ENCODE results near the gene NPDC1.
"Not testable (repeated sequence)": the region's sequence is repeated elsewhere in the genome, so short reads cannot be mapped to it uniquely, and the experiment has no call there.

The NPDC1 gene

DNA sequence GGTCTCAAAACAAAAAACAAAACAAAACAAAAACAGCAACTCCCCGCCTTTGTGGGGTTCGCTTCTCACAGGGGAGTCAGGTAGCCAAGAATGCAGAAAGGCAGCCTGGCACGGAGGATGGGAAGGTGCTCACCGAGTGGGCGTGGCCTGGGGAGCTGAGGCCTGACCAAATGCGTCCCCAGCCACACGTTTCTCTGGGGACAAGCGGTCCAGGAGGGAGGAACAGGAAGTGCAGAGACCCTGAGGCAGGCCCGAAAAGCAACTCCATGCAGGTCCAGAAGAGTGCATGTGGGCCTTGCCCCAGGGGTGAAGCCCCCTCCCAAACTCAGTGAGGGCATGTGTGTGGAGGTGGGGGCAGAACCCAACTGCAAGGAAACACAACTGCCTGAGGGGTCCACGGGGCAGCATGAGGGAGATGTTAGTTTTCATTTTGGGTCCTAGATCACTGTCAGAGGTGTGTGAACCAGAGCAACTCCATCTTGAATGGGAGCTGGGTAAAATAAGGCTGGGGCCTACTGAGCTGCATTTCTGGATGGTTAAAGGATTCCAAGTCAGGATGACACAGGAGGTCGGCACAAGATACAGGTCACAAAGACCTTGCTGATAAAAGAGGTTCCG, 28.8 kb upstream of the NPDC1 start:
- DNase-seq = no peak

DNA sequence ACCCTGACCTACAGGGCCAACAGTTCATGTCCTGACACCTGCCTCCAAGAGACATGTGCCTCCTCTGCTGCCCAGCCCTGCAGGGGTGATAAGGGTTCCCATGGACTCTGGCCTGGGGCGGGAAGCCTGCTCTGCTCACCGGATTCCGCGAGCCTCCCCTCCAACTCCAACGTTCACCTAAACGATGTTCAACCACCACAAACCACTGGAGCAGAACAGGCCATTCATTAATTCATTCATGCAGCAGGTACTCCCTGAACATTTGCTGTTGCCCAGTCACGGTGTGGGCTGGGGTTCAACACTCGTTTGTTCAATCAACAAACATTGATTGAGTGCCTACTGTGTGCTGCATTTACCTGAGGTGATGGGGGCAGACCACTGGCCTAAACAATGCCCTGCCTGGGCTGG, 28.0 kb upstream of the NPDC1 start:
- no peak for DNase-seq

DNA sequence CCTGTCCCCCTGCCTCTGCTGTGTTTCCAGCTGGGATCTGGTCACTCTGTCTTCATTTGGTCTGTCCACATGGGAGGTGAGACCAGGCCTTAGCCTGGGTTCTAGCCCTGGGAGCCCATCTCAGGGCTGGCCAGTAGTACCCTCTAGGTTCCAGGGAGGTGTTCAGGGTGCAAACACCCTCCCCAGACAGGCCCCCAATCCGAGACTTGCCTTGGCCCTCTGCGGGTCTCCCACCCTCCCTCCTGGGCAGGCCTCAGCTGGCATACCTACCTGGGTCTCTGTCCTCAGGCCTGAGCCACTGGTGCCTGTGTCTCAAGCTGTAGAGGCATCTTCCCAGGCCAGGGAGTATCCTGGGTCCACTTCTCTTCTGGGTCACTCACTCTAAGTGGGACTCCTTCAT, 25.3 kb upstream of the NPDC1 start:
- no peak for DNase-seq

DNA sequence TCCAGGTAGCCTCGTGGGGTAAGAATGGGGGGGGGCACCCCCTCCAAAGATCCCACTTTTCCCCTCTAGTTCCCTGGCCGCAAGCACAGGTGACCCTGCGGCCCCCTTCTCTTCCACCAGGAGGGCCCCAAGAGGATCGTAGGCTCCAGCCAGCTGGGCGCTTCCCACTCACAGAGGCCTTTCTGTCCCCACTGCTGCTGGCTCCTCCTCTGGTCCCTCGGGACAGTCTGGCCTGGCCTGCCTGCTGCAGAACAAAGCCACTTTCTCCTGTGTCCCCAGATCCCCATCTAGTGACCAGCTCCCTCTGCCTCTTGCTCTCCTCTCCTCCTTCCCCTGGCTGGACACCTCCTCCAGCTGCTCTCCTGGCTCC, 24.9 kb upstream of the NPDC1 start:
- DNase-seq = peak; percentile 23 to 25

DNA sequence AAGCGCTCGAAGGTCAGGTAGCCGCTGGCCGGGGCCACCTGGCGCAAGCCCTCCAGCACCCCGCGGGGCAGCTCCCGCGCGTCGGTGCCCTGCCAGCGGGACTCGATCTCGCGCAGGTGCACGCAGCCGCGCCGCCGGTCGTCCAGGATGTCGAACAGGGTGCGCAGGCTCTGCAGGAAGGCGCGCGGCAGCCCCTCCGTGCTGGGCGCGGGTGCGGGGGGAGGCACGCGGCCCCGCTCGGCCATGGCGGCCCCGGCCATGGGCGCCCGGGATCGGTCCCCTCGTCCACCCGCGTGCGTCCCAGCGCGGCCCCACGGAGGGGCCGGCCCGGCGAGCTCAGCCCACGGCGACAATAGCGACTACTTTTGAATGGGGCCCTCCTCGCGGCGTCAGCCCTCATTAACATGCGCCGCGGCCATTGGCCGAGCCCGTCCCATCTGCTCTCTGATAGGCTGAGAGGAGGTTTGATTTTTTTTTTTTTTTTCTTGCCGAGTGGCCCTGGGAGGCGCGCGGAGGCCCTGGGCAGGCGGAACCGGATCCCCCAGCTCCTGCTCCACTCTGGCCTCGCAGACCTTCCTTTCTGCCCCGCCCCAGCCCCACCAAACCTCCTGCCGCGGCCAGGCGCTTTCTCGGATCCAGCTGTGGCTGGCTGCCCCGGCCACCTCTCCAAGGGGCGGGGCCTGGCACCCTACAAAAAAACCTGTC, 24.4 kb upstream of the NPDC1 start, which contains the start of gene SAPCD2:
Gene SAPCD2 (minus strand): TSS at position 357 of the 705 bp plus-strand sequence. CDS start 97 bp downstream, at position 260.
- peak; percentile 84 to 85 for DNase-seq

DNA sequence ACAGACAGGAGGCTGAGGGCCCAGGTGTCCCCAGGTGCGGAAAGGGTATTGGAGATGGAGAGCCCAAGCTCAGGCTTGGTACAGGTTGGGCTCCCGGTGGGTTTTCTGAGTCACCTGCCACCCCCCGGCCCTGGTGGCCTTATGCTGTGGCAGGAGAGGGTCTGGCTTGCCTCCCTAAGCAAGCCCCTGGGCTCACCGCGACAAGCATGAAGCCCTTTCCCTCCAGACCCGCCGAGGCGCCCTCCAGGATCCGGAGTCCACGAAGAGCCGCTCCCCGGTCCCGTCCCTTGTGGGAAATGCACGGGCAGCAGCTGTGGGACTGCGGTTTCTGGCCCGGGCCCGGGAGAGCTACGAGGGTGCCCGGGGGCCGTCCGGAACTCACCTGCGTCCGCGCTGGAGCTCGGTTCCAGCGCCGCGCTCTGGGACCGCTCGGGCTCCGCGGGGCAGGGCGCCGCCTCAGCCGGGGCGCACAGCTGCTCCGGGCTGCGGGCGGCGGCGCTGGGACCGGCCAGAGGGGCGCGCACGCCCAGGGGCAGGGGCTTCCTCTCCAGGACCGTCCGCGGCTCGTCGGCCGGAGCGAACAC, 23.6 kb upstream of the NPDC1 start:
- no peak for DNase-seq

DNA sequence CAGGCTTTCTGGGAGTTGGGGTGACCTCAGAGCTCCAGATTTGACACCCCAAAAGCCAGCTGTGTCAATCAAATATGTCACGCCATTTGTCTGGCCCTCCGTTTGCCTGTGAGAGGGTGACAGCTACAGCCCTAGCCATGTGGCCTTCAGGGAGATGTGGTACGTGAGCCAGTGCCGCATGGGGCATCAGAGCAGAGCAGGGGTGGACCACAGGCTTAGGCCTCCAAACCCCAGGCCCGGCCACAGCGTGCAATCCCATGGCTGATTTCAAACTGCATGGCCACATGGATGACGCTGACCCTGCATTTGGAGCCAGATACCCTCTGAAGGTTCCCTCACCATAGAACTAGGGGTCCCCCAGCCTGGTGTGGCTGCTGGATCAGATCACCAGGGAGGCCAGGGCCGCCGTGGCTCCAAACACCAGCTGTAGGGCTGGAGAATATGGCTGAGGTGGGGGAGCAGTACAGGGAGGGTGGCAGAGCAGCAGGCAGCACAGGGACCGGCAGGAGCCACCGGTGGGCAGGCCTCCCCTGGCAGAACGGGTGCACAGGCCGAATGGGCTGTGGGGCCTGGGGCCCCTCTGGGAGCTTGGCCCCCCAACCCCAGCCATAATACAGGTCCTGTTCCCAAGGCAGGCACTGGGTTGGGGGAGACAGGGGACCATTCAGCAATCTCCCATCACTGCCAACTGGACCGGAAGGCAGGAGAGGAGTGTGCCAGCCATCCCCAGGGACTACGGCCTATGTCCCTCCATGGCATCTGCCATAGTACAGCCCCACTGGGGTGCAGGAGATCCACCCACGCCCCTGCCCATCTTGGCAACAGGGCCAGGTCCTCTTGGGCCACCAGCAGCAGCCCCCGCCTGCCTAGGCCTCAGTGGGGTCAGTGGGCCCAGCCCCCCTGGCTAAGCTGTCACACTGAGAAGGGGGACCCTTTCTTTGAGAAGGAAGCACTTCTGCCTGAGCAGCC, 22.8 kb upstream of the NPDC1 start:
- no peak for DNase-seq

DNA sequence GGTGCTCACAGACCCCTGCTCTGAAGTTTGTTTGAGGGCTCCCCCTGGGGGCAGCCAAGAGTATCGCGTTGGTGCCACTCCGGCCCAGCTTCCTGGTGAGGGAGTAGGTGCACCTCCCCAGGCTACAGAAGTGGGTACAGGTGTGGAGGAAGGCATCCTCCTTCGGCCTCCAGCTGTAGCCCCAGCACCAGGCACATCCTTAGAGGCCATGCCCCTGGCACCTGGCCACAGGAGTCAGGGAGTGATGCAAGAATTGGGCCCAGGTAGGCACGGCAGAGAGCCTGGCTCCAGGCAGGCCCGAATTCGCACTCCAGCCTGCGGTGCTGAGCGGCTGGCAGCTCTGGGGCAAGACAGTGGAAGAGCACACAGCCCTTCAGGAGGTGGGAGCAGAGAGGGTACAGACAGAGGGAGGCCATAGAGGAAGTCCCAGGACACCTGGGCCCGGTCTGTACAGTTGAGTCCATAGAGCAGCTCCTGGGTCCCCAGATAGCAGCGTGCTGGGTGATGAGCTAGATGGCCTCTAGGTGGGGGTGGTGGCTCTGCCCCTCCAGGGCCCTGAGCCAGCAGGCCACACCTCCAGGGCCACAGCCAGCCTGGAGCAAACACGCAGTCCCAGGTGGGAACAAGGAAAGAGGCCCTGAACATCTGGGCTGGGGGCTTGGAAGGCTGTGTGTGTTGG, 22.0 kb upstream of the NPDC1 start:
- peak; percentile 47 to 72 for DNase-seq

DNA sequence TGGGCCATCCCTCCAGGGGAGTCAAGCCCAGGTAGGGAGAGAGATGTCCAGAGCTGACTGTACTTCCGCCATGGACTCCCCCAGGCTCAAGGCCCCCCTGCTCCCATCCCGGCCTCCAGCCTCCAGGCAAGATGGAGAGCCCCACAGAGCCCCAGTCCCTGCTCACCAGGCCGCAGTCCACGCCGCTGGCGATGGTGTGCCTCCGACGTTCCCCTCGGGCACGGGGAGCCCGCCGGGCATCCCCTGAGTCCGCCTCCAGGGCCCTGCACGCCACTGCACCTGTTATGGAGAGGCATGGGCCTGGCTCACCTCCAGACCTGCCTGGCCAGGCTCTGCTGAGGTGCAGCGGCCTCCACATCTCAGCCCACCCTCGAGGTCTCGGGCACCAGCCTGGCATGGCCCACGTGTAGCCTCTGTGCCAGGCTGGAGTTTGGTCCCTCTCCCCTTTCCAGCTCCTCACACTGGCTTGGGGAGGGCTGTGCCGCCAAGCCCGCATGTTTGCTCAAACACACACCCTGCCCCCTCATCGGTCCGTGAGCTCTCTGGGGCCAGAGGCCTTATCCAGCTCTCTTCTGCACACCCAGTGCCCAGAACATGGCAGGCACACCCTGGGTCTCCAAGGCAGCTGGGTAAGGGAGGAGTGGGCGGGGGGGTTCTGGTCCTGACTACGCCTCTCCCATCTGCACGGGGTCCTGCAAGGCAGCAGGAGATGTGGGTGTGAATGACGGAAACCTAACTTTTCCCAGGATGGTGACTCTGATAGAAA, 20.3 kb upstream of the NPDC1 start:
- no peak for DNase-seq

DNA sequence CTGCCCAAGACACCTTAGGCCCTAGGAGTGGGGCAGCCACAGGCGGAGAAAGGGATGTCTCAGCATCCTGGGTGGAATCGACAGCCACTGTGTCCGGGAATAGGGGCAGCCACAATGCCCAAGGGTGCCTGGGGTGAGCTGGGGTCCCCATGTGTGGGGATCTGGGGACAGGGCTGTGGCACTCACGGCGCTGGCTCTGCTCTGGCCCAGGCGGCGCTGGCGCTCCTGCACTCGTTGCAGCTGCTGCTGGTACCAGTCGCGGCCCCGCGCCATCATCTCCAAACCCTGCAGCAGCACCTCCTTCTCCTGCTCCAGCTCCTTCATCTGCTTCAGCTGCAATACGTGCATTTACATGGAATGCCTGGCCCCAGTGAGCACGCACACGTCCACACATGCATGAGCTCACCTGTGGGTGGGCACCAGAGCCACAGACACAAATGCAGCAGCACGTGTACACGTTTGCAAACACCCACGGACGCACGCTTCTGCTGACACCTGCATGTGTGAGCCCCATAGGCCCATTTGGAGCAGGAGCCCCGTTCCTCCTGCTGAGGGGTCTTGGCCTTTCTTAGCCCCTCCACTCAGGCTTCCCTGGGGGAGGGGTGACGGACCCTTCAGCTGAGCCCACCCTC, 19.5 kb upstream of the NPDC1 start:
- no peak for DNase-seq

DNA sequence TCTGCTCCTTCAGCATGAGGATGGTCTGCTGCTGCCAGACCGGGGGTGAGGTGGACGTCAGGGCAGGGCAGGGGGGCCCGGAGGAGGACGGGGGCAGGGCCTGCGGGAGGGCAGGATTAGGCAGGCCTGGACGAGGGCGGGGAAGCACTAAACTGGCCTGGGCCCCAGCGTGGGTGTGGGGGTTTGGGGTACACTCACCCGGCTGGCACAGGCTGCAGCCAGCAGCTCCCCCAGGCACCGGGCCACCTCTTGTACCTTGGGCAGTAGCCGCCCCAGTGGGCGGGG, 18.8 kb upstream of the NPDC1 start:
- no peak for DNase-seq

DNA sequence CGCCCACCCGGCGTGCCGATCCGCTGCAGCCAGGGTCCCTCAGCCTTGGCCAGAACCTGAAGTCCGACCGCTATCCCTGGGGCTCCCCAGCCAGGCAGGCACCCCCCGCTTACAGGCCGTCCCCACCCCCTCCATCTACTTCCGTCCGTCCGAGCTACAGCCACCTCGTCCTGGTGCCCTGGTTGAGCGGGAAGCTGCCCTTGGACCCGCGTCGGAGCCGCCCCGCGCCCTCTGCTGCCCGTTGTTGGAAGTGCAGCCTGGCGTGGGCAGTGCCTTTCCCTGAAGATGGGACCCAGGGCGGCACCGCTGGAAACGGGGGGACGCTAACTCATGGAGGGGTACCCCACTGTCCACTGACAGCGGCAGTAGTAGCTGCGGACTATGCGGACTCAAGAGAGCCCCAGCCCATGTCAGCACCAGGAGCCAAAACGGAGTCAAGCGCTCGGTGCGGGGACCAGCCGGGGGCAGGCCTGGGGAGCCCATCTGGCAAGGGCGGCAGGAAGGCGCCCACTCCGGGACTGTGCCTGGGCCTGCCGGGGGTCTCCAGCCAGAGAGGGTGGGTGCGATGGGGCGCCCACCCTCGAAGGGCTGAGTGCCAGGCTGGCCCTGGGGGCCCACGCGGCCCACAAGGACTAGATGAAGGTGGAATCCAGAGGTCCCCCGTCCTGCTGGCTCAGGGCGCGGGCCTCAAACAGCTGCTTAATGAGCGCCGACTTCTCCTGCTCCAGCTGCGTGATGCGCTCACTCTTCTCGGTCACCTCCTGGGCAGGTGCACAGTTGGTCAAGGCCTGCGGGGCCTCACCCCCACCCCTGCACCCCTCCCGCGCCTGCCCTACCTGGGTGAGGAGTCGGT, 18.3 kb upstream of the NPDC1 start:
- peak in 1 of 2 experiments; percentile 26 for DNase-seq

DNA sequence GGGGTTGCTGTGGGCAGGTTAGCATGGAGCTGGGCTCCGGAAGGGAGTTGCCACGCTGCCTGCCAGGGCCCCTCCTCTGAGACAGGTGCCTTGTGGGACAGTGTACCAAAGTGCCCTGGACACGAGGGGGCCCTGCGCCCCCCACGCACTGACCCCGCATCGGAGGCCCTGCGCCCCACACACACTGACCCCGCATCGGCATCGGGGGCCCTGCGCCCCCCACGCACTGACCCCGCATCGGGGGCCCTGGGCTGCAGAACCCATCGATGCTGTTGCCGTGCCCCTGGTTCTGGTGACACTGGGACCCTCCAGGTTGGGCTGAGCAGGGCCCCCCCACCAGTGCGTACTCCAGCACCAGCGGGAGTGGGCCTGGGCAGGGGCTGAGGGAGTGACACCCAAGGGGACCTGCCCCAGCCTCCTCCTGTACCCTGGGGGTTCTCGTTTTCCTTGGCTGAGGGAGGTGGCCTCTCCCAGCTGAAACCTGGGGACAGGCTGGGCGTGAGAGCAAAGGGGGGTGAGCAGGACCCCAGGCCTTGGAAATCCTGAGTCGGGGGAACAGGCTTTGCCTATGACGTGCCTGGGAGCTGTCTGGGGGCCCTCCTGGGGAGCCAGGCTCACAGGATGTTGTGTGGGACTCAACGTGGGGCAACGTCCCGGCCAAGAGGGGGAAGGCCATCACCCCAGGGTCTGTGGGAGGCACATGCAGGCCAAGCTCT, 17.5 kb upstream of the NPDC1 start:
- no peak for DNase-seq

DNA sequence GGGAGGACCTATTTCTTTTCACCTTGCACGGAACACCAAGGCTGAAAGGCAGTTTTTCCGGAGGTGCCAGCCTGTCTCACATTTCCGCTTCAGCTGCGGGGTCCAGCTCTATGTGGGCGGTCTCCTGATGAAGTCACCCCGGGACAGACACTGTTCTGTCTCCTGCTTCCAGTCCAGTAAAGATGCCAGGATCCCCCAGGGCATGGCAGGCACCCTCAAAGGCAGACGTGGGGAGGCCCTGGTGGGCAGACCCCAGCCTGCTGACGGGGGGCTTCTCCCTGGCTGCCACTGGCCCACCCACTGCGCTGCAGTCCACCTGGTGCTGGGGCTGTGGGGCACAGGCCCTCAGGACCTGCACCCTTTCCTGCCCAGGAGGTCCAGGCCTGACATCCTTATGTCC, 16.8 kb upstream of the NPDC1 start:
- DNase-seq = not testable (repeated sequence)

DNA sequence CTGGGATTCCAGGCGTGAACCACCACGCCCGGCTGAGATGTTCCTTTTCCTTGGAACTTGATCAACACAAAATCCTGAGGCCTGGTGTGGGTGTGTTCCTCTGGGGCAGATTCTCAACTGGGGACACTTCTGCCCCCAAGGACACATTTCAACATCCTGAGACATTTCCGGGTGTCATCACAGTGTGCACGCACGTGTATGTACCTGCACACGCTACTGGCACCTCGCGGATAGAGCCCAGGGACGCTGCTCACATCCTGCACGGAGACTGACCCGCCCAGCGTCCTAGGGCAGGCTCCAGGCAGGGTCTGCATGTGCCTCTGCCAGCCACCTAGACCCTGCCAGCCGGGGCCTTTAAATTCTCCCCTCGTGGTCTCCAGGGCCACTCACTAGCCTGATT, 16.4 kb upstream of the NPDC1 start:
- DNase-seq = no peak

DNA sequence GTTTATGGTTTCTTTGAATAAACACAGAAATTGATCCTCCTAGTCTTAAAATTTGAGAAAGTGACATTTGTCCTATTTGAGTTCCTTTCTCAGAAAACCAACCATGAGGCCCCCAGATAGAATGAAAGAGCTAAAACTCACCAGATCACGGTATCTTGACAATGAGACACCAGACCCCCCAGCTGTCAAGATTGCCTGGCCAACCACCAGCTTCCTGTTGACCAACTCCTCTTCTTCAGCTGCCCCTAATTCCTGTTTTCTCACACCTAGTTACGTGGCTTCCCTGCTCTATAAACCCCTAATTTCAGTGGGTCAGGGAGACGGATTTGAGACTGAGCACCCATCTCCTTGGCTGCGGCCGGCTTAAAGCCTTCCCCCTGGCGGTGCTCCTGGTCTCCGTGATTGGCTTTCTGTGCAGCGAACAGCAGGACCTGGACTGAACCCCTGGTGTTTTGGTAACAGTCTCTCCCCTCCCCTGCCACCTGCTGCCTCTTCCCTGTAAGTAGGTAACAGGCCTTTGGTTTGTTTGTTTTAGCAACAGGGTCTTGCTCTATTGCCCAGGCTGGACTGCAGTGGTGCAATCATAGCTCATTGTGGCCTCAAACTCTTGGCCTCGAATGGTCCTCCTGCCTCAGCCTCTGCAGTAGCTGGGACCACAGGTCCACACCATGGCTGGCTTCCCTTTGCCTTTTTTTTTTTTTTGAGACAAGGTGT, 12.7 kb upstream of the NPDC1 start:
- no peak for DNase-seq

DNA sequence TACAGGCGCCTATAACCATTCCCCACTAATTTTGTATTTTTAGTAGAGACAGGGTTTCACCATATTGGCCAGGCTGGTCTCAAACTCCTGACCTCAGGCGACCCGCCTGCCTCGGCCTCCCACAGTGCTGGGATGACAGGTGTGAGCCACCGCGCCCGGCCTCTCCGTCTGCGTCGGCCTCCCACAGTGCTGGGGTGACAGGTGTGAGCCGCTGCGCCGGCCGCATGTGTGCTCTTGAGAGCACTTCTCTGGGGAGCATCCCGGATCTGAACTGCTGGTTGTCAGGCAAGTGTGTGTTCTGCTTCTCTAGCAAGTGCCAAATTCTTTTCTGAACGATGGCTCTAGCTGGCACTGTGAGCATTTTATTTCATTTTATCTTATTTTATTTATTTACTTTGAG, 11.6 kb upstream of the NPDC1 start:
- no peak for DNase-seq

DNA sequence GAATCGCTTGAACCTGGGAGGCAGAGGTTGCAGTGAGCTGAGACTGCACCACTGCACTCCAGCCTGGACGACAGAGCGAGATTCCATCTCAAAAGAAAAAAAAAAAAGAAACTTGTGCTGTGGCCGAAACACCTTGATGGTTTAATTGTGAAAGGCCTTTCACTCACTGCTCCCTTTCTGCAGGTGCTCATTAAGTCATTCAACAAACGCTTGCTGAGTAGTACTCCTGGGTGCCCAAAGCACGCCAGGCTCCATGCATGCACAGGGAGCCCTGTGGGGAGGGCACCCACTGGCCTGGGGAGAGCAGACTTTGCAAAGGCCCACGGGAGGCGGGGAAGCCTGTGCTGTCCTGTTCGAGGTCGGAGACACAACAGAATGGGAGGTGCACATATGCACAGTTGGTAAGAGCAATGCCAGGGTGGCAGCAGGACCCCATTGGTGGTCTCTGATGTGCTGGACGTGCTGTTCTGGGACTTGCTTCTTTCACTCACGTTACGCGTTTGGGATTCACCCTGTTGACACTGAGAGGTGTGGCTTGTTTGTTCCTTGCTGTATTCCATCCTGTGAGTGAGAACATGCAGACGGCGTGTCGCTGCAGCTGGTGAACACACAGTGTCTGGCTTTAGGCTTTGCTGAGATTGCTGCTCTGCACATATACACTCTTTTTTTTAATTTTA, 10.9 kb upstream of the NPDC1 start:
- no peak for DNase-seq

All from NCI-H1930 (cell line).